ENCODE measurements around the gene PANK4. TPM values are rescaled to one million over a fixed set of nuclear protein-coding genes. Genes with fewer than 3 reads are reported as not detected.
"Not testable (repeated sequence)": the region's sequence is repeated elsewhere in the genome, so short reads cannot be mapped to it uniquely, and the experiment has no call there.

PANK4 gene
- polyA plus RNA-seq, 1 donor (not counting 4 experiments of a cell fraction or from before 2014, with no cell fraction given) = 14.5 TPM

GRCh38 chr1:2553871-2554620, 27.6 kb upstream of the PANK4 start:
- H3K36me3 ChIP-seq (ENCODE audit: control insufficient read depth in 2 of 2, extremely low read depth in 1 of 2, insufficient read depth in 2 of 2, low read length in 2 of 2) = no peaks in the 10 kb centered on the region
- no peaks in the 10 kb centered on the region for H3K9me3 ChIP-seq (ENCODE audit: control insufficient read depth, low read depth, low read length)
- DNase-seq (ENCODE audit: low read depth, low spot score) = no peak
- no peaks in the 10 kb centered on the region for H3K27me3 ChIP-seq (ENCODE audit: control insufficient read depth, extremely low read depth, insufficient read depth, low read length)
- H3K4me3 ChIP-seq (ENCODE audit: control insufficient read depth in 2 of 3, extremely low read depth in 1 of 3, insufficient read depth in 2 of 3, low read depth in 1 of 3, low read length in 3 of 3) = no peak overlapping the region
- no peaks in the 10 kb centered on the region for H4K20me1 ChIP-seq (ENCODE audit: control insufficient read depth, extremely low read depth, insufficient read depth, low read length)
- no peak for FAIRE-seq
- no peak for TF ChIP-seq EZH2 (IDR thresholded peaks at IDR 0.05; ENCODE audit: low read length)
- TF ChIP-seq CTCF (optimal IDR thresholded peaks at IDR 0.05 in 1 of 3, IDR thresholded peaks at IDR 0.05 in 1 of 3, conservative IDR thresholded peaks at IDR 0.05 in 1 of 3; ENCODE audit: extremely low read depth in 1 of 3, insufficient read depth in 2 of 3, low read length in 3 of 3) = no peak
- no peak overlapping the region for H2AFZ ChIP-seq (ENCODE audit: control insufficient read depth, low read length)
- H3K27ac ChIP-seq (ENCODE audit: control insufficient read depth, insufficient read depth, low read length) = no peak overlapping the region
- no peak overlapping the region for H3K9ac ChIP-seq (ENCODE audit: control insufficient read depth, extremely low read depth, insufficient read depth, low read length)
- peaks cover 12% of the 10 kb centered on the region for H3K4me1 ChIP-seq (ENCODE audit: control insufficient read depth, extremely low read depth, insufficient read depth, low read length)
- H3K9me1 ChIP-seq (ENCODE audit: control insufficient read depth, extremely low read depth, insufficient read depth, low read length) = no peaks in the 10 kb centered on the region
- dilution Hi-C loops (cut with MboI; ENCODE audit: extremely low pct_ligation_motif_present, low sequenced_read_pairs) = no loop called here
- H3K4me2 ChIP-seq (ENCODE audit: control insufficient read depth, extremely low read depth, insufficient read depth, low read depth, low read length) = no peak overlapping the region
- no peaks in the 10 kb centered on the region for H3K79me2 ChIP-seq (ENCODE audit: control insufficient read depth, insufficient read depth, low read length)

DNA sequence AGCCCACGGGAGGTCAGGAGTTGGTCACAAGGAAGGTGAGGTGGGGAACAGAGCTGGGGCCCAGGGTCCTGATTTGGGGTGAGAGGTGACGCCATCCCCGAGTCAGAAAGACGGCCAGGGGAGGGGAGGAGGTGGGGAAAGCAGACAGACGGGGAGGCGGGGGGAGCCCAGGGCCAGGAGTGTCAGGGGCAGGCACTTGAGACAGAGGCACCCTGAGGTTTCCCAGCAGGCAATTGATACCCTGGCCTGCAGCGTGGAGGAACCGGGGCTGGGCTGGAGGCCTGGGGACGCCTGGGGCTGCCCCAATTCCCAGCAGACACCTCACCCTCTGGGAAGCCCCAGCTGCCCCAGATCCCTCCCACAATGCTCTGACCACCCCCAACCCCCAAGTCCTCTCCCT, 26.7 kb upstream of the PANK4 start:
- dilution Hi-C loops (cut with MboI; ENCODE audit: extremely low pct_ligation_motif_present, low sequenced_read_pairs); H3K27ac ChIP-seq (ENCODE audit: control insufficient read depth, insufficient read depth, low read length); H3K9ac ChIP-seq (ENCODE audit: control insufficient read depth, extremely low read depth, insufficient read depth, low read length); H3K27me3 ChIP-seq (ENCODE audit: control insufficient read depth, extremely low read depth, insufficient read depth, low read length); H3K4me2 ChIP-seq (ENCODE audit: control insufficient read depth, extremely low read depth, insufficient read depth, low read depth, low read length); DNase-seq (ENCODE audit: low read depth, low spot score); H3K4me3 ChIP-seq (ENCODE audit: control insufficient read depth in 2 of 3, extremely low read depth in 1 of 3, insufficient read depth in 2 of 3, low read depth in 1 of 3, low read length in 3 of 3); FAIRE-seq; H3K9me3 ChIP-seq (ENCODE audit: control insufficient read depth, low read depth, low read length); H3K36me3 ChIP-seq (ENCODE audit: control insufficient read depth in 2 of 2, extremely low read depth in 1 of 2, insufficient read depth in 2 of 2, low read length in 2 of 2); H3K9me1 ChIP-seq (ENCODE audit: control insufficient read depth, extremely low read depth, insufficient read depth, low read length); H2AFZ ChIP-seq (ENCODE audit: control insufficient read depth, low read length); H4K20me1 ChIP-seq (ENCODE audit: control insufficient read depth, extremely low read depth, insufficient read depth, low read length); H3K79me2 ChIP-seq (ENCODE audit: control insufficient read depth, insufficient read depth, low read length): not testable (repeated sequence)
- peaks cover 21% of the 10 kb centered on the region for H3K4me1 ChIP-seq (ENCODE audit: control insufficient read depth, extremely low read depth, insufficient read depth, low read length)

DNA sequence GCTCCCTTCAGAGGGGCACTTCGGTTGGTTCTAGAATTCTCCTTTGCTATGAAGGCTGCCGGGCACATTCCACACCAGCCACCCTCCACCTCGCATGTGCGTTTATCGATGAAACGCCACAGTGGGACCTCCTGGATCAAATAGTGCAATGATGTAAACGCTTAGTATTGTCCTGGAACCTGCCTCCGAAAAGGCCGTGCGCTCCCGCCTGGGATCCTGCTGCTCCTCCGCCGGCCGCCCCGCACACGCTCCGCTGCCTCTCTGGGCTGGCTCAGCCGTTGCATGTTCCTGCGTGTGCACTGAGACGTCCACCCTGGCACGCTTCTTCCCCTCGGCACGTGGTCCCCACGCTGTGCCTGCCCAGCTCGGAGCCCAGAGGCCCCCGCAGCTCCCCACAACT, 25.8 kb upstream of the PANK4 start:
- H3K4me2 ChIP-seq (ENCODE audit: control insufficient read depth, extremely low read depth, insufficient read depth, low read depth, low read length) = no peak overlapping the region
- H3K9me1 ChIP-seq (ENCODE audit: control insufficient read depth, extremely low read depth, insufficient read depth, low read length) = no peaks in the 10 kb centered on the region
- no peak overlapping the region for H3K4me3 ChIP-seq (ENCODE audit: control insufficient read depth in 2 of 3, extremely low read depth in 1 of 3, insufficient read depth in 2 of 3, low read depth in 1 of 3, low read length in 3 of 3)
- no peak for TF ChIP-seq EZH2 (IDR thresholded peaks at IDR 0.05; ENCODE audit: low read length)
- no peak for TF ChIP-seq CTCF (optimal IDR thresholded peaks at IDR 0.05 in 1 of 3, IDR thresholded peaks at IDR 0.05 in 1 of 3, conservative IDR thresholded peaks at IDR 0.05 in 1 of 3; ENCODE audit: extremely low read depth in 1 of 3, insufficient read depth in 2 of 3, low read length in 3 of 3)
- H2AFZ ChIP-seq (ENCODE audit: control insufficient read depth, low read length) = no peak overlapping the region
- H3K27ac ChIP-seq (ENCODE audit: control insufficient read depth, insufficient read depth, low read length) = no peak overlapping the region
- H4K20me1 ChIP-seq (ENCODE audit: control insufficient read depth, extremely low read depth, insufficient read depth, low read length) = no peaks in the 10 kb centered on the region
- H3K36me3 ChIP-seq (ENCODE audit: control insufficient read depth in 2 of 2, extremely low read depth in 1 of 2, insufficient read depth in 2 of 2, low read length in 2 of 2) = no peaks in the 10 kb centered on the region
- H3K9ac ChIP-seq (ENCODE audit: control insufficient read depth, extremely low read depth, insufficient read depth, low read length) = no peak overlapping the region
- H3K27me3 ChIP-seq (ENCODE audit: control insufficient read depth, extremely low read depth, insufficient read depth, low read length) = no peaks in the 10 kb centered on the region
- no peaks in the 10 kb centered on the region for H3K79me2 ChIP-seq (ENCODE audit: control insufficient read depth, insufficient read depth, low read length)
- H3K4me1 ChIP-seq (ENCODE audit: control insufficient read depth, extremely low read depth, insufficient read depth, low read length) = peaks cover 30% of the 10 kb centered on the region
- dilution Hi-C loops (cut with MboI; ENCODE audit: extremely low pct_ligation_motif_present, low sequenced_read_pairs) = no loop called here
- FAIRE-seq (no peak), DNase-seq (ENCODE audit: low read depth, low spot score) (no peak)
- no peaks in the 10 kb centered on the region for H3K9me3 ChIP-seq (ENCODE audit: control insufficient read depth, low read depth, low read length)

DNA sequence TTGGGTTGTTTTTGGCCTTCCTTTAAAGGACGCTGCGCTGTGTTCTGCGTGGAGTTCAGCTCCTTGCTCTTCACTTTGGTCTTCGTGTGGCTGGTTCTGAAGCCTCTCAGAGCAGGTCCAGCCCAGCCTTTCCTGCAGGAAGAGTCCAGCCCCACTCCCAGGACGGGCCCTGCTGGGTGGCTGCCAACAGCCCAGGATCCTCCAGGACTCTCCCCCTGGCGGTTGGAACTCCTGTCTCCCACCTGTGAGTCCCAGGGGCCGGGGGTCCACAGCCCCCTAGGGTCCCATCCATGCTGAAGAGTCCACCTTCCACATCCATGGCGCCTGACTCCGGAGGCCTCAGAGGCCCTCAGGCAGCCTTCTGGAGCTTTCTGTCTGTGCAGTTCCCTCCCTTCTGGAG, 25.1 kb upstream of the PANK4 start:
- H3K27ac ChIP-seq (ENCODE audit: control insufficient read depth, insufficient read depth, low read length); H3K9me3 ChIP-seq (ENCODE audit: control insufficient read depth, low read depth, low read length); H3K4me3 ChIP-seq (ENCODE audit: control insufficient read depth in 2 of 3, extremely low read depth in 1 of 3, insufficient read depth in 2 of 3, low read depth in 1 of 3, low read length in 3 of 3); H3K4me2 ChIP-seq (ENCODE audit: control insufficient read depth, extremely low read depth, insufficient read depth, low read depth, low read length); H3K36me3 ChIP-seq (ENCODE audit: control insufficient read depth in 2 of 2, extremely low read depth in 1 of 2, insufficient read depth in 2 of 2, low read length in 2 of 2); FAIRE-seq; H3K9ac ChIP-seq (ENCODE audit: control insufficient read depth, extremely low read depth, insufficient read depth, low read length); dilution Hi-C loops (cut with MboI; ENCODE audit: extremely low pct_ligation_motif_present, low sequenced_read_pairs); H2AFZ ChIP-seq (ENCODE audit: control insufficient read depth, low read length); H3K27me3 ChIP-seq (ENCODE audit: control insufficient read depth, extremely low read depth, insufficient read depth, low read length); H3K79me2 ChIP-seq (ENCODE audit: control insufficient read depth, insufficient read depth, low read length); H4K20me1 ChIP-seq (ENCODE audit: control insufficient read depth, extremely low read depth, insufficient read depth, low read length); H3K9me1 ChIP-seq (ENCODE audit: control insufficient read depth, extremely low read depth, insufficient read depth, low read length); DNase-seq (ENCODE audit: low read depth, low spot score): not testable (repeated sequence)
- peaks cover 34% of the 10 kb centered on the region for H3K4me1 ChIP-seq (ENCODE audit: control insufficient read depth, extremely low read depth, insufficient read depth, low read length)

Measured in keratinocyte (primary cell).